Stomach (tissue), 4 donors: ENCODE results near the gene NFATC1.

Experiments
- POLR2A ChIP-seq, 4 donors: fragments of 450-650 bp; IDR thresholded peaks; one replicate each; pipeline ENCODE4 v1.6.1; 2016; ENCODE audit warnings: antibody characterized with exemption in 4 of 4, control low read depth in 2 of 4, mild to moderate bottlenecking in 1 of 4, moderate library complexity in 1 of 4
- TF ChIP-seq, protein P1 (sequence below), 7 experiments: fragments of 450-650 bp in 4 of 7; fragments of 200-600 bp in 3 of 7; sonication (generic) in 3 of 7; IDR thresholded peaks; one replicate each; pipeline ENCODE4 v1.5.1; 2016 to 2019; ENCODE audit warnings: antibody characterized with exemption in 7 of 7, control low read depth in 2 of 7, mild to moderate bottlenecking in 1 of 7

DNA sequence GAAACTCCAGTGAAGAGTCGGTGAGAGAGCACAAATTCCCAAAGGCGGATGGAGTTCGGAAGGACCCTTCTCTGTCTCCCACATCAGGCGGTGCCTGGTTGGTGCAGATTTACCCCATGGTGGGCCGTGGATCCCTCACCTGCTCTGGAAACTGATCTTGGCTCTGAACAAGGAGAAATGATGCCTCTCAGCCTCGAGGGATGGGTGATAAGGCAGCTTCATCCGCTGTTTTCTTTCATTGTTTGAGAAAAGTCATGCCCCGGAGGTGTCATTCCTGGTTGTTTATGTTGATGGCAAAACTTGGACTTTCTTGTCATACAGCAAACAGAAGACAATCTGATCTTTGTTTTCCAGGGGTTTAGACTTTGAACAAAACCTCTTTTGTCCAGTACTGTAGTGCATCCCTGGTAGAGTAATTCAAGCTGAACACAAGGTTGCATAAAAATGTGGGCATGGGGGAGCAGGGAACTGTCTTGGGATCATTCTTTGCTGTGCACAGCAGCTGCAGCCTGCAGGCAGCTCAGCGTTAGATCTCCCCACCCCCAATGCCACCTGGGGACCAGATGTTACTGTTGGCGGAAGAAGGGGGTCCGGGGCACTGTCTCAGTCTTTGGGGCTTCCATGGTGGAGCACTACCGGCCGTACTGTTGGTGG is 81.3 kb downstream of the NFATC1 start:
- TF ChIP-seq, protein P1, sequence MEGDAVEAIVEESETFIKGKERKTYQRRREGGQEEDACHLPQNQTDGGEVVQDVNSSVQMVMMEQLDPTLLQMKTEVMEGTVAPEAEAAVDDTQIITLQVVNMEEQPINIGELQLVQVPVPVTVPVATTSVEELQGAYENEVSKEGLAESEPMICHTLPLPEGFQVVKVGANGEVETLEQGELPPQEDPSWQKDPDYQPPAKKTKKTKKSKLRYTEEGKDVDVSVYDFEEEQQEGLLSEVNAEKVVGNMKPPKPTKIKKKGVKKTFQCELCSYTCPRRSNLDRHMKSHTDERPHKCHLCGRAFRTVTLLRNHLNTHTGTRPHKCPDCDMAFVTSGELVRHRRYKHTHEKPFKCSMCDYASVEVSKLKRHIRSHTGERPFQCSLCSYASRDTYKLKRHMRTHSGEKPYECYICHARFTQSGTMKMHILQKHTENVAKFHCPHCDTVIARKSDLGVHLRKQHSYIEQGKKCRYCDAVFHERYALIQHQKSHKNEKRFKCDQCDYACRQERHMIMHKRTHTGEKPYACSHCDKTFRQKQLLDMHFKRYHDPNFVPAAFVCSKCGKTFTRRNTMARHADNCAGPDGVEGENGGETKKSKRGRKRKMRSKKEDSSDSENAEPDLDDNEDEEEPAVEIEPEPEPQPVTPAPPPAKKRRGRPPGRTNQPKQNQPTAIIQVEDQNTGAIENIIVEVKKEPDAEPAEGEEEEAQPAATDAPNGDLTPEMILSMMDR (IDR thresholded peaks at IDR 0.05), result no peak
- no peak for TF ChIP-seq POLR2A (IDR thresholded peaks at IDR 0.05)
